Stimulated activated CD4-positive, alpha-beta T cell treated with anti-CD3 and anti-CD28 coated beads, Interleukin-1b, Interleukin-23, amount 100 ng/mL, for 1 hour (primary cell): ENCODE results near the gene HECA.
"Not testable (repeated sequence)": the region's sequence is repeated elsewhere in the genome, so short reads cannot be mapped to it uniquely, and the experiment has no call there.

Experiments used
- DNase-seq, 2 donors: peaks; one replicate each; pipeline ENCODE4 v3.0.0-alpha.2; 2020; ENCODE audit warnings: low read depth in 2 of 2

The HECA gene

GRCh38 chr6:139205843-139206242, 71.0 kb downstream of the HECA start:
- no peak for DNase-seq

GRCh38 chr6:139210766-139211165, 75.9 kb downstream of the HECA start:
- not testable (repeated sequence) for DNase-seq

GRCh38 chr6:139212460-139212859, 77.6 kb downstream of the HECA start:
- not testable (repeated sequence) for DNase-seq

- peak; percentile 27 to 52 for DNase-seq
These were observed 84.4 kb downstream of the HECA start for GRCh38 chr6:139219271-139219729.

- DNase-seq = no peak
These were observed 84.9 kb downstream of the HECA start for GRCh38 chr6:139219746-139220145.

- DNase-seq = not testable (repeated sequence)
These were observed 93.5 kb downstream of the HECA start for GRCh38 chr6:139228387-139228786.
